ENCODE results near the gene PARVB.
A peak's percentile ranks its signal among the peaks of the same experiment; 100 is the strongest.

PARVB gene
- 2.9 to 8.5 (median 6.3) reads per million in 4 donors for total RNA-seq

GRCh38 chr22:44024288-44024921 lies at the start of gene PARVB:
PARVB (plus strand) TSS chr22:44024302; CDS start chr22:44024340, 38 bp downstream.
- DNase-seq, result peak in 2 of 5 donors; percentile 9 to 21

- no peak for DNase-seq
These were observed 49.1 kb upstream of the PARVB start for GRCh38 chr22:43975041-43975440.

GRCh38 chr22:43976861-43977795 lies 47.0 kb upstream of the PARVB start:
- no peak for DNase-seq

GRCh38 chr22:43978558-43978957 lies 45.5 kb upstream of the PARVB start:
- DNase-seq, result no peak

GRCh38 chr22:43980579-43980978 lies 43.5 kb upstream of the PARVB start:
- no peak for DNase-seq

GRCh38 chr22:43980996-43981395 lies 43.1 kb upstream of the PARVB start:
- no peak for DNase-seq

- DNase-seq, result no peak
These were observed 40.3 kb upstream of the PARVB start for GRCh38 chr22:43983808-43984207.

GRCh38 chr22:43985532-43985931 lies 38.6 kb upstream of the PARVB start:
- DNase-seq, result no peak

GRCh38 chr22:43988116-43988820 lies 35.8 kb upstream of the PARVB start:
- DNase-seq, result no peak

- DNase-seq, result no peak
These were observed 35.1 kb upstream of the PARVB start for GRCh38 chr22:43988960-43989359.

- no peak for DNase-seq
These were observed 34.1 kb upstream of the PARVB start for GRCh38 chr22:43990044-43990443.

- DNase-seq, result no peak
These were observed 32.6 kb upstream of the PARVB start for GRCh38 chr22:43991316-43992020.

GRCh38 chr22:43992331-43992821 lies 31.7 kb upstream of the PARVB start:
- no peak for DNase-seq

GRCh38 chr22:43993072-43993760 lies 30.9 kb upstream of the PARVB start:
- peak in 4 of 5 donors; percentile 30 to 55 (median 42) for DNase-seq

- no peak for DNase-seq
These were observed 30.1 kb upstream of the PARVB start for GRCh38 chr22:43994006-43994405.

- no peak for DNase-seq
These were observed 29.7 kb upstream of the PARVB start for GRCh38 chr22:43994416-43994815.

- no peak for DNase-seq
These were observed 28.9 kb upstream of the PARVB start for GRCh38 chr22:43995057-43995685.

GRCh38 chr22:43995798-43996169 lies 28.3 kb upstream of the PARVB start:
- DNase-seq, result no peak

GRCh38 chr22:43996170-43996980 lies 27.7 kb upstream of the PARVB start:
- peak in 4 of 5 donors; percentile 46 to 68 (median 54) for DNase-seq

- no peak for DNase-seq
These were observed 27.2 kb upstream of the PARVB start for GRCh38 chr22:43996981-43997265.
